Progenitor cell of endocrine pancreas (in vitro differentiated cells): ENCODE results near the gene CLCA1. TPM values are rescaled to one million over a fixed set of nuclear protein-coding genes. Genes with fewer than 3 reads are reported as not detected.

Experiments used
- DNase-seq: peaks from one replicate; pipeline ENCODE4 v3.0.0; 2021; ENCODE audit warnings: low spot score; ENCODE audit not compliant: unreplicated experiment
- H3K27ac Mint-ChIP-seq: 2 replicates; pipeline ENCODE4 v1.8.0; 2021; ENCODE audit warnings: mild to moderate bottlenecking, moderate library complexity, mixed read lengths
- H3K27me3 Mint-ChIP-seq: 2 replicates; pipeline ENCODE4 v1.8.0; 2021; ENCODE audit warnings: mixed read lengths
- H3K36me3 Mint-ChIP-seq: 2 replicates; pipeline ENCODE4 v1.8.0; 2022; ENCODE audit warnings: mixed read lengths; ENCODE audit not compliant: insufficient read depth
- H3K4me1 Mint-ChIP-seq: 2 replicates; pipeline ENCODE4 v1.8.0; 2021; ENCODE audit warnings: low read depth, mixed read lengths
- H3K4me3 Mint-ChIP-seq: 2 replicates; pipeline ENCODE4 v1.8.0; 2021; ENCODE audit warnings: low read depth, mild to moderate bottlenecking, moderate library complexity, mixed read lengths
- H3K9me3 Mint-ChIP-seq: 2 replicates; pipeline ENCODE4 v1.8.0; 2021; ENCODE audit warnings: low read depth, mixed read lengths
- total RNA-seq: library from RNA; stranded (reverse); gene quantifications from 2 replicates; pipeline ENCODE4 v1.2.1, GENCODE V29; 2021
- TF ChIP-seq, protein P1 (sequence below): fragments of 200-600 bp; sonication (generic); IDR thresholded peaks from one replicate; pipeline ENCODE4 v1.5.0; 2021; ENCODE audit warnings: antibody characterized with exemption, mild to moderate bottlenecking; ENCODE audit not compliant: unreplicated experiment

CLCA1 gene
- total RNA-seq, 1 donor from 2014 or later, result not detected

DNA sequence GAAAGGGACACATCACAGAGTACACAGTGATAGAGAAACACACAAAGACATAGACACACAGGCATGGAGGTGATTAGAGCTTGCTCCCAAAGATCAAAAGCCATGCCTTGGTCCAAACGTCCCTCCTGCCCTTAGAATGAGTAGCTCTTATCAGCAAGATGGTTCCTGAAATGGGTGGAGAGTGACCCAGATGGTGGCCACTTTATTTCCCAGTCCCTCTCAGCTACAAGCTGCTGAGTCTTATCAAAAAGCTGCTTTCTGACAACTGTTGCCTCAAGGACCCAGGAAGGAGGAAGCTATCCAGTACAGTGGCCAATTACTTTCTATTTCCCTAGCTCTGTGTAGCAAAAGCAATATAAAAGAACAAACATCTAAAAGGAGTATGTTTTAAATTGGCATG is 7.7 kb upstream of the CLCA1 start:
- no peaks in the 10 kb centered on the region for H3K27me3 Mint-ChIP-seq
- no peak for DNase-seq
- TF ChIP-seq, protein P1, sequence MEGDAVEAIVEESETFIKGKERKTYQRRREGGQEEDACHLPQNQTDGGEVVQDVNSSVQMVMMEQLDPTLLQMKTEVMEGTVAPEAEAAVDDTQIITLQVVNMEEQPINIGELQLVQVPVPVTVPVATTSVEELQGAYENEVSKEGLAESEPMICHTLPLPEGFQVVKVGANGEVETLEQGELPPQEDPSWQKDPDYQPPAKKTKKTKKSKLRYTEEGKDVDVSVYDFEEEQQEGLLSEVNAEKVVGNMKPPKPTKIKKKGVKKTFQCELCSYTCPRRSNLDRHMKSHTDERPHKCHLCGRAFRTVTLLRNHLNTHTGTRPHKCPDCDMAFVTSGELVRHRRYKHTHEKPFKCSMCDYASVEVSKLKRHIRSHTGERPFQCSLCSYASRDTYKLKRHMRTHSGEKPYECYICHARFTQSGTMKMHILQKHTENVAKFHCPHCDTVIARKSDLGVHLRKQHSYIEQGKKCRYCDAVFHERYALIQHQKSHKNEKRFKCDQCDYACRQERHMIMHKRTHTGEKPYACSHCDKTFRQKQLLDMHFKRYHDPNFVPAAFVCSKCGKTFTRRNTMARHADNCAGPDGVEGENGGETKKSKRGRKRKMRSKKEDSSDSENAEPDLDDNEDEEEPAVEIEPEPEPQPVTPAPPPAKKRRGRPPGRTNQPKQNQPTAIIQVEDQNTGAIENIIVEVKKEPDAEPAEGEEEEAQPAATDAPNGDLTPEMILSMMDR, result no peak

DNA sequence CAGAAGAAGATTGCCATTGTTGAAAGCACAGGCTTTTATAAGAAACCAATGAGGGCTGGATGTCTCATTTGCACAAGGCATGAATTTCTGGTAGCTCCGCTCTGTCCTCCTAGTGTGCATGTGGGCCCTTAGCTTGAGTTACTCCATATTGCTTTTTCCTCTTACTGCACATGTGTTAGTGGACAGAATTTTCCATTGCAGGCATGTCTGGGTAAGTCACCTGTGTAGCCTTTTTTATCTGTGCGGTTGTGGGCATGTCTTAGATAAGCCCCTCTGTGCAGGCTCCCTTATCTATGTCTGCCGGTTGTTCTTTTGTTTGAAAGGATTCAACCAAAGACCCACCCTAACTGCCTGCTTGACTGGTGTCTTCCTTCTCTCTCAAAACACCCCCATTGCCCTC is 7.2 kb upstream of the CLCA1 start:
- Mint-ChIP-seq H3K9me3 (peaks cover 3% of the 10 kb centered on the region), H3K4me3 (no peak overlapping the region), H3K36me3 (no peaks in the 10 kb centered on the region), H3K4me1 (peaks cover 10% of the 10 kb centered on the region), H3K27ac (no peak overlapping the region), H3K27me3 (no peaks in the 10 kb centered on the region)
- TF ChIP-seq, protein P1, result no peak
- no peak for DNase-seq

More for the DNA sequence above, 7.7 kb upstream of the CLCA1 start:
- Mint-ChIP-seq H3K4me1 (peaks cover 8% of the 10 kb centered on the region), H3K27ac (no peak overlapping the region), H3K36me3 (no peaks in the 10 kb centered on the region), H3K9me3 (peaks cover 3% of the 10 kb centered on the region), H3K4me3 (no peak overlapping the region)

DNA sequence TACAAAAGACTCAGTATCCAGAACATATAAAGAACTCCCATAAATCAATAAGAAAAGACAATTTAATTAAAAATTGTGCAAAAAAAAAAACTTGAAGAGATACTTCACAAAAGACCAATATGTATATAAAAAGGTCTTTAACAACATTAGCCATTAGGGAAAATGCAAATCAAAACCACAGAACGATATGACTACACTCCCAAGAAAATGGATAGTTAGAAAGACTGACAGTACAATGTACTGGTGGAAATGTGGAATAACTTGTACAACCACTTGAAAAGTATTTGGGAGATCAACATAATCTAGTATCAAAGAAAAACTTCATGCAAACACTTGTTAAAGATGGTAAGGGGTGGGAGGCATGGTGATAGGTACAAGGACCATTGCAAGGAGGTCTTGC is 3.9 kb upstream of the CLCA1 start:
- TF ChIP-seq, protein P1, result no peak
- peaks cover 3% of the 10 kb centered on the region for H3K9me3 Mint-ChIP-seq
- no peaks in the 10 kb centered on the region for H3K36me3 Mint-ChIP-seq
- peak overlapping the region; percentile 8 for H3K27ac Mint-ChIP-seq
- peaks cover 16% of the 10 kb centered on the region for H3K4me1 Mint-ChIP-seq
- DNase-seq, result no peak
- H3K4me3 Mint-ChIP-seq, result no peak overlapping the region
- H3K27me3 Mint-ChIP-seq, result no peaks in the 10 kb centered on the region

DNA sequence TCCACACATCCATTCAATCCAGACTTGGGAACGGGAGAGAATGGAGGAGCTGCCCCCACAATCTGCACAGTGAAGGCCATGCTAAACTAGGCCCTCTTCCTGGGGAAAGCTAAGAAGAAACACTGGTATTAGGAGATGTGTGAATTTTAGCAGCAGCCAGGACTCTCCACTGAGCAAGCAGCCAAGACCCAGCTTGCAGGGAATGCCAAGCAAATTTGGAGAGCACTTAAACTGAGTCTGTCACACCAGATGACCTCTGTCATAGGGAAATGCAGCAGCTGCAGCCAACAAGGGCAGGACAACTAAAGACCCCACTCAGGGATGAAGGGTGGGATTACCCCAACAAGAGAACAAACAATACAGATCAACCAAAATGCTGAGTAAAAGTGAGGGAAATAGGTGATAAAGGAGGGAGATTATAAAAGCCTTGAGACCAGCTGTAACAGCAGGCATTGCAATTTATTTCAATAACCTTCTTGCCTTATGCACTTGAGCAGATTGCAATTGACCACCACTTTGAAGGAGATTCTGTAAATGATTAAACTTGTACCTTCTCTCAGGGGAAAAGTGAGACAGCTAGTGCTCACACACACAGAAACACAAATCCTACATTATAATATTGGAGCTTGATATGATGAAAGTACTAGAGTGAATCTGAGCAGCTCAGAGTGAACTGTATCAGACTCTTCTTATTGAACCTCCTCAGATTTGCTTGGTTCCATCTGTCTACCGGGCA is 2.5 kb upstream of the CLCA1 start:
- TF ChIP-seq, protein P1, result no peak
- no peak overlapping the region for H3K4me3 Mint-ChIP-seq
- no peak overlapping the region for H3K27ac Mint-ChIP-seq
- peaks cover 3% of the 10 kb centered on the region for H3K9me3 Mint-ChIP-seq
- H3K36me3 Mint-ChIP-seq, result no peaks in the 10 kb centered on the region
- DNase-seq, result no peak
- H3K27me3 Mint-ChIP-seq, result no peaks in the 10 kb centered on the region
- H3K4me1 Mint-ChIP-seq, result peaks cover 11% of the 10 kb centered on the region

DNA sequence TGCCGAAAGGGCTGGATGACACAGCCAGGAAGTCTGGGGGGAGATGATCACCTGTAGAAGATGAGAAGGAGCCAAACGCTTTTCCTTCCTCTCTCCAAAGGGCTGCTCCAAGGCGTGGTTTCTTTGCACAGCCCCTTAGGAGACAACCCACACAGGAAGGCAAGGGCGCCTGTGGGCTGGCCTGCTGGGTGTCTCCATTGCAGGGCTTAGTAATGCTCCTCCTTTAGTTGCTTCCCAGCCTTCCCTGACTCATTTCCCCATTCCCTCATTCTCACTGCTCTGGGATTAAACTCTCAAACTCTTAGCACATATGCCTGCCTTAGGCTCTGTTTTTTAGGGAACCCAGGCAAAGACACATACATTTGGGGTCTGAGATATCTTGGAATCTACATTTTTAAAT is 1.7 kb upstream of the CLCA1 start:
- H3K27me3 Mint-ChIP-seq, result peaks cover under 1% of the 10 kb centered on the region
- DNase-seq, result no peak
- H3K9me3 Mint-ChIP-seq, result peaks cover 3% of the 10 kb centered on the region
- no peak overlapping the region for H3K27ac Mint-ChIP-seq
- TF ChIP-seq, protein P1, result no peak
- no peak overlapping the region for H3K4me3 Mint-ChIP-seq
- H3K4me1 Mint-ChIP-seq, result peaks cover 9% of the 10 kb centered on the region
- no peaks in the 10 kb centered on the region for H3K36me3 Mint-ChIP-seq
